Measurements from ENCODE around the gene ARHGAP15.

DNA sequence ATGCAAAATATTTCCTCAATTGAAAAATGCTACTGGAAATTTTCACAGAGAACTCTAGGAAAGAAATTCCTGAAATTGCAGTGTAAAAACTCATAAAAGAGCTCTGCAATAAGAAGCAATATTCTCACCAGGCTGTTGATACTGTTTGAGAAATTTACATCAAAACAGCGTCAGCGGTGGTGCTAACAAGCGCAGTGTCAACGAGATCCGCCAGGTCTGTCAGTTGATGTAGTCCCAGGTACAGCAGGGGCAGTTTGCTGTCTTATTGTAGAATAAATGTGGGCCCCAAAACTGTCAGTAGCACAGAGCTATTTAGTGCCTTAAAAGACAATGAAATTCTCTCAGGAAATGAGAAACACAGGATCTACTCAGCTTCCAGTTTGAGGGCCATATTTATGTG is 611.2 kb downstream of the ARHGAP15 start:
- TF ChIP-seq, protein P1, sequence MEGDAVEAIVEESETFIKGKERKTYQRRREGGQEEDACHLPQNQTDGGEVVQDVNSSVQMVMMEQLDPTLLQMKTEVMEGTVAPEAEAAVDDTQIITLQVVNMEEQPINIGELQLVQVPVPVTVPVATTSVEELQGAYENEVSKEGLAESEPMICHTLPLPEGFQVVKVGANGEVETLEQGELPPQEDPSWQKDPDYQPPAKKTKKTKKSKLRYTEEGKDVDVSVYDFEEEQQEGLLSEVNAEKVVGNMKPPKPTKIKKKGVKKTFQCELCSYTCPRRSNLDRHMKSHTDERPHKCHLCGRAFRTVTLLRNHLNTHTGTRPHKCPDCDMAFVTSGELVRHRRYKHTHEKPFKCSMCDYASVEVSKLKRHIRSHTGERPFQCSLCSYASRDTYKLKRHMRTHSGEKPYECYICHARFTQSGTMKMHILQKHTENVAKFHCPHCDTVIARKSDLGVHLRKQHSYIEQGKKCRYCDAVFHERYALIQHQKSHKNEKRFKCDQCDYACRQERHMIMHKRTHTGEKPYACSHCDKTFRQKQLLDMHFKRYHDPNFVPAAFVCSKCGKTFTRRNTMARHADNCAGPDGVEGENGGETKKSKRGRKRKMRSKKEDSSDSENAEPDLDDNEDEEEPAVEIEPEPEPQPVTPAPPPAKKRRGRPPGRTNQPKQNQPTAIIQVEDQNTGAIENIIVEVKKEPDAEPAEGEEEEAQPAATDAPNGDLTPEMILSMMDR (conservative IDR thresholded peaks at IDR 0.05 in 1 of 2, IDR thresholded peaks at IDR 0.05 in 1 of 2; ENCODE audit: low read depth in 1 of 2, low read length in 2 of 2), result no peak
- no peak for TF ChIP-seq EZH2 (IDR thresholded peaks at IDR 0.05; ENCODE audit: low read length, missing control alignments)

Data from fibroblast of lung (primary cell).